GM10248 (cell line): ENCODE data around the gene CEPT1.

ENCODE experiments used
- CTCF ChIA-PET: fragments of 300-600 bp; sonication (Branson Sonifier 250); formaldehyde crosslinking; extraction: SDS; loops from one replicate; lab custom pipeline; 2021; ENCODE audit warnings: antibody characterized with exemption; lab: Yijun Ruan, JAX
- POLR2A ChIA-PET: fragments of 350-650 bp; sonication (Branson Sonifier 250); formaldehyde crosslinking; extraction: SDS; loops from one replicate; lab custom pipeline; 2020; ENCODE audit warnings: antibody characterized with exemption; lab: Yijun Ruan, JAX
- DNase-seq: peaks from one replicate; pipeline ENCODE4 v3.0.0; 2012; ENCODE audit errors: extremely low spot score
- CTCF ChIP-seq: IDR thresholded peaks from 2 replicates; pipeline ENCODE4 v1.5.1; 2012; ENCODE audit warnings: mild to moderate bottlenecking, low read depth; ENCODE audit errors: extremely low read depth, missing control alignments, control extremely low read depth

Gene CEPT1

GRCh38 chr1:111208921-111209320 lies 68.9 kb downstream of the CEPT1 start:
- no peak for DNase-seq
- TF ChIP-seq CTCF = no peak
- POLR2A ChIA-PET = no interaction called here
- CTCF ChIA-PET = interaction anchor here (1.6 kb wide), 1 partner anchor 11 kb away, joined by 5 read pairs; no protein-coding TSS in a partner anchor

GRCh38 chr1:111209622-111210021 lies 69.6 kb downstream of the CEPT1 start:
- no peak for DNase-seq
- no peak for TF ChIP-seq CTCF
- ChIA-PET POLR2A (no interaction called here), CTCF (interaction anchor here (1.6 kb wide), 1 partner anchor 11 kb away, joined by 5 read pairs; no protein-coding TSS in a partner anchor)

DNA sequence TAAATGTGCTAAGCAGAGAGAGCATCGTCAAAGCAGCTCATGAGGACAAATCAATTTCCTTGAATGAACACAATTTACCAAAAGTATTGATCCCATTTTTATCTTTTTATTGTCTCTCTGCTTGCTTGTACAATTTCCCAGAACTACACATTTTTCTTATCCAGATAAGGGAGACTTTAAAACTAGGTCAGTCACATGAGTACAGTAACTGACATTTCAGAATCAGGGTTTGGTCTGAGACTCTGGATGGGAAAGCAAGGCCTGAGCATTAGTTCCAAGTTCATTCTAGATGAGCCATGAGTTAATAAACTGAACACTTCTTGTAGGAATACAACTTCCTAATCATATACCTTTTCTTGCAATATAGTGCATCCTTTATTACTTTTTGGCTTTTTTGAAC lies 71.9 kb downstream of the CEPT1 start:
- CTCF ChIA-PET = no interaction called here
- POLR2A ChIA-PET = no interaction called here
- DNase-seq = no peak
- no peak for TF ChIP-seq CTCF

GRCh38 chr1:111212634-111213335 lies 72.8 kb downstream of the CEPT1 start:
- no peak for DNase-seq
- no peak for TF ChIP-seq CTCF
- ChIA-PET POLR2A (interaction anchor here (0.6 kb wide), 1 partner anchor 8 kb away, joined by 4 read pairs; no protein-coding TSS in a partner anchor), CTCF (interaction anchor here (0.6 to 2.8 kb wide), 2 partner anchors 11 to 14 kb away, joined by 3 to 10 read pairs; no protein-coding TSS in a partner anchor)

- ChIA-PET CTCF (interaction anchor here (0.9 to 11.1 kb wide), 4 partner anchors 10 to 120 kb away, joined by 3 to 158 read pairs (median 40); partner anchors contain the start of gene DENND2D), POLR2A (no interaction called here)
- no peak for TF ChIP-seq CTCF
- DNase-seq = no peak
These were observed 73.4 kb downstream of the CEPT1 start for GRCh38 chr1:111213412-111213811.

GRCh38 chr1:111214074-111214801 lies 74.2 kb downstream of the CEPT1 start:
- DNase-seq = no peak
- no peak for TF ChIP-seq CTCF
- CTCF ChIA-PET = interaction anchor here (0.8 to 11.1 kb wide), 9 partner anchors 9 to 294 kb away, joined by 3 to 158 read pairs (median 8); partner anchors contain the start of genes CEPT1, DENND2D and DRAM2
- POLR2A ChIA-PET = interaction anchor here (0.7 to 0.9 kb wide), 2 partner anchors 10 to 16 kb away, joined by 3 to 12 read pairs; no protein-coding TSS in a partner anchor
